Heart right ventricle (tissue), 16 donors: Measurements from ENCODE around the gene DTNA. TPM values are rescaled to one million over a fixed set of nuclear protein-coding genes. Genes with fewer than 3 reads are reported as not detected.
A peak's percentile ranks its signal among the peaks of the same experiment; 100 is the strongest.

Source experiments
- ATAC-seq, 8 donors: fragments of 200-7000 bp; cut with Tn5 transposase; one replicate each; pipeline ENCODE4 v1.9.1; 2020; ENCODE audit warnings: mild to moderate bottlenecking in 8 of 8, moderate library complexity in 8 of 8, moderate number of reproducible peaks in 1 of 8
- DNase-seq, 2 donors: peaks; one replicate each; pipeline ENCODE4 v3.0.0-alpha.2; 2020
- H3K27ac ChIP-seq, 10 donors: fragments of 200-600 bp; sonication (generic) in 2 of 10; one replicate each; pipeline versions ENCODE4 v1.5.0 to v1.8.0; 2020 to 2022; ENCODE audit warnings: mild to moderate bottlenecking in 3 of 10
- H3K27me3 ChIP-seq, 7 donors: fragments of 200-600 bp; one replicate each; pipeline ENCODE4 v1.8.0; 2021 to 2022; ENCODE audit warnings: mild to moderate bottlenecking in 2 of 7
- H3K36me3 ChIP-seq, 9 donors: fragments of 200-600 bp; sonication (generic) in 1 of 9; one replicate each; pipeline versions ENCODE4 v1.5.0 to v1.8.0; 2020 to 2022; ENCODE audit warnings: mild to moderate bottlenecking in 2 of 9
- H3K4me1 ChIP-seq, 9 donors: fragments of 200-600 bp; sonication (generic) in 1 of 9; one replicate each; pipeline versions ENCODE4 v1.5.0 to v1.8.0; 2020 to 2022; ENCODE audit warnings: mild to moderate bottlenecking in 4 of 9
- H3K4me3 ChIP-seq, 10 donors: fragments of 200-600 bp; sonication (generic) in 2 of 10; one replicate each; pipeline versions ENCODE4 v1.5.0 to v1.8.0; 2020 to 2022; ENCODE audit warnings: mild to moderate bottlenecking in 7 of 10, moderate library complexity in 2 of 10
- H3K9me3 ChIP-seq, 11 donors: fragments of 200-600 bp in 10 of 11; sonication (generic) in 2 of 11; one replicate each; pipeline versions ENCODE4 v1.5.0 to v1.8.0; 2013 to 2022; ENCODE audit warnings: mild to moderate bottlenecking in 2 of 11, control low read depth in 1 of 11, moderate library complexity in 1 of 11
- WGBS, 2 donors: extraction: QIAGEN DNeasy Blood & Tissue Kit; methylation state at CpG; one replicate each; pipeline ENCODE4 v1.1.7; 2013; ENCODE audit warnings: inconsistent platforms in 1 of 2; 5-methylcytosine and 5-hydroxymethylcytosine counted together
- intact Hi-C, 10 donors: fragments of 100-400 bp; cut with DNase I; formaldehyde crosslinking; loops; one replicate each; pipeline versions ENCODE4 v1.11.1 to v1.14.2; 2022
- polyA plus RNA-seq, 2 donors: library from polyadenylated mRNA; stranded (reverse); fragments of 200-250 nt; gene quantifications; one replicate each; pipeline ENCODE4 v1.2.3, GENCODE V29; 2013
- total RNA-seq, 10 donors: library from RNA; stranded (reverse); fragmentation: NEBNext Ultra II Directional in 3 of 10; extraction: Animal tissue kit (Norgen Biotek cat#: 25700) in 3 of 10; gene quantifications; one replicate each; pipeline versions ENCODE4 v1.2.1 to v1.2.4, GENCODE V29; 2021 to 2023
- TF ChIP-seq, protein P1 (sequence below), 9 donors: fragments of 200-600 bp; sonication (generic) in 2 of 9; IDR thresholded peaks; one replicate each; pipeline versions ENCODE4 v1.5.0 to v1.8.0; 2021 to 2022; ENCODE audit warnings: antibody characterized with exemption in 9 of 9, mild to moderate bottlenecking in 5 of 9, moderate library complexity in 1 of 9
- donor health status: Arrhythmogenic right ventricular cardiomyopathy.
- donor health status: ischemic (EF 13 %, LVEDD 7.1; RV severe dilation, severe dysfunction).
- donor health status: healthy with polysubstance abuse.
- donor health status: DM: no; HTN: yes; CAD: no.
- donor health status: DM: no; HTN: no; CAD: no.
- donor health status: ischemic (EF 25% LVEDD 6.9; RV normal size, moderate dysfunction).
- donor health status: ischemic (EF 25% LVEDD 5.7; RV mildly dilated, moderate dysfunction).
- donor health status: healthy.
- donor health status: DM: yes; HTN: yes; CAD: no.
- donor health status: Ischemic cardiomyopathy.
- donor health status: ischemic (EF 35%, LVEDD 5.7; RV mildly dilated, moderate dysfunction).
- donor health status: nonischemic (EF 11% LVEDD 7.7; RV severe dilation, severe dysfunction).
- donor health status: DM: yes; HTN: yes; CAD: no.
- donor health status: PGD.
- donor health status: ischemic (EF 29% LVEDD 5.4; RV normal size, mild dysfunction).
- donor health status: nonischemic (EF 23%, LVEDD 6.1; RV moderate dilation, normal function).

Gene DTNA
- total and polyA plus RNA-seq, 12 donors, result 65.4 to 198 (median 179) TPM

DNA sequence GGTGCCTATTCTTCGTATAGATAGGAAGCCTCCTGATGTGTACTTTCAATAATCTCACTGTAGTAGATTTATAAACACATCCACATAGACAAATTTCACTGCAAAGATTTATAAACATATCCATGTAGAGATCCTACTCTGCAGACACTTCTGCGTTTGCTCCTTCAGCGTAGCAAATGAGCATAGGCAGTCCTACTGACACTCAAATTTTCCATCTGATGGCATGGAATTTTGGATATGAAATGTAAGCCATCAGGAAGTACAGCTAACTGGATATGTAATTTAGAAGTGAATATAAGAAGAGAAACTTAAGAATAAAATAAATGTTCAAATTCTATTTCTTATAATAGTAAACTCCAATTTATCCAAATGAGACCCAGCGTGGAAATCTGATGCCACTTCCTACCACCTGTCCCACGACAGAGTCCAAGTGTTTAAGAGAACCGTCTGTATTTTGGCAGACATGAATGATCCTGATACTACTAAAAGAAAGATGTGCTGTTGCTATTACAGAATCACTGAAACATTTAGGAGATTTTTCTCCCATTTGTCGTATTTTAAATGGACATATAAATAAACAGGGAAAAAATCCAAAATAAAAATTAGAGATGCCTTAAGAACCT lies 86.0 kb downstream of the DTNA start:
- 73 to 77% methylated on average over 7 of the region's 7 CpGs for WGBS, 2 donors
- peak overlapping the region in 1 of 10 donors; percentile 52 for H3K27ac ChIP-seq
- DNase-seq, result no peak
- H3K27me3 ChIP-seq, result no peaks in the 10 kb centered on the region
- H3K4me3 ChIP-seq, result no peak overlapping the region
- H3K4me1 ChIP-seq, result peaks cover 0 to 25% (median 14%) of the 10 kb centered on the region in 9 donors
- ATAC-seq, result no peak
- peaks cover 0 to 5% (median 0%) of the 10 kb centered on the region in 11 donors for H3K9me3 ChIP-seq
- H3K36me3 ChIP-seq, result no peaks in the 10 kb centered on the region
- intact Hi-C loops, result loop anchor here in 4 of 10 donors (5.0 to 10.0 kb wide), 5 partner anchors 201 to 671 kb away; no protein-coding TSS in a partner anchor
- TF ChIP-seq, protein P1, sequence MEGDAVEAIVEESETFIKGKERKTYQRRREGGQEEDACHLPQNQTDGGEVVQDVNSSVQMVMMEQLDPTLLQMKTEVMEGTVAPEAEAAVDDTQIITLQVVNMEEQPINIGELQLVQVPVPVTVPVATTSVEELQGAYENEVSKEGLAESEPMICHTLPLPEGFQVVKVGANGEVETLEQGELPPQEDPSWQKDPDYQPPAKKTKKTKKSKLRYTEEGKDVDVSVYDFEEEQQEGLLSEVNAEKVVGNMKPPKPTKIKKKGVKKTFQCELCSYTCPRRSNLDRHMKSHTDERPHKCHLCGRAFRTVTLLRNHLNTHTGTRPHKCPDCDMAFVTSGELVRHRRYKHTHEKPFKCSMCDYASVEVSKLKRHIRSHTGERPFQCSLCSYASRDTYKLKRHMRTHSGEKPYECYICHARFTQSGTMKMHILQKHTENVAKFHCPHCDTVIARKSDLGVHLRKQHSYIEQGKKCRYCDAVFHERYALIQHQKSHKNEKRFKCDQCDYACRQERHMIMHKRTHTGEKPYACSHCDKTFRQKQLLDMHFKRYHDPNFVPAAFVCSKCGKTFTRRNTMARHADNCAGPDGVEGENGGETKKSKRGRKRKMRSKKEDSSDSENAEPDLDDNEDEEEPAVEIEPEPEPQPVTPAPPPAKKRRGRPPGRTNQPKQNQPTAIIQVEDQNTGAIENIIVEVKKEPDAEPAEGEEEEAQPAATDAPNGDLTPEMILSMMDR (IDR thresholded peaks at IDR 0.05), result no peak

DNA sequence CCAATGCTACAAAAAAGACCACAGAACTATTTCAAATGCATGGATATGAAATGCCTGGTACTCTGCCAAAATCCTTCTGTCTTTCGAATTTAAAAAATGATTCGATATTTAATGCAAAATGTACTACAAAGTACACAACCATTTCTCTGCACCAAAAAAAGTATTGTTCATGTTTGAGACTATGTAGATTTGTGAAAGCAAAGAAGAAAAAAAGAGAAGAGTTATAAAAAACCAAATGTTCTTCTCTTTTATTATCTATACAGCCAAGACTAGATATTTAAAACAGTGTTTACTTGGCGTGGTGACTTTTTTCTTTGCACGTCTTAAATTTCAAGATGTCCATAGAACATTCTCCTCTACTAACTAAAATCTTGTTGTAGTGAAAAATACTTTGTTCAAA lies 89.2 kb downstream of the DTNA start:
- Histone ChIP-seq H3K36me3 (no peaks in the 10 kb centered on the region), H3K27ac (no peak overlapping the region), H3K4me3 (no peak overlapping the region), H3K4me1 (peaks cover 0 to 34% (median 17%) of the 10 kb centered on the region in 9 donors), H3K9me3 (no peaks in the 10 kb centered on the region), H3K27me3 (no peaks in the 10 kb centered on the region)
- WGBS, 2 donors, result 84 to 85% methylated on average over 4 of the region's 4 CpGs
- intact Hi-C loops, result loop anchor here in 4 of 10 donors (5.0 to 10.0 kb wide), 5 partner anchors 204 to 674 kb away; no protein-coding TSS in a partner anchor
- ATAC-seq (no peak), DNase-seq (no peak)
- TF ChIP-seq, protein P1 (IDR thresholded peaks at IDR 0.05), result no peak

DNA sequence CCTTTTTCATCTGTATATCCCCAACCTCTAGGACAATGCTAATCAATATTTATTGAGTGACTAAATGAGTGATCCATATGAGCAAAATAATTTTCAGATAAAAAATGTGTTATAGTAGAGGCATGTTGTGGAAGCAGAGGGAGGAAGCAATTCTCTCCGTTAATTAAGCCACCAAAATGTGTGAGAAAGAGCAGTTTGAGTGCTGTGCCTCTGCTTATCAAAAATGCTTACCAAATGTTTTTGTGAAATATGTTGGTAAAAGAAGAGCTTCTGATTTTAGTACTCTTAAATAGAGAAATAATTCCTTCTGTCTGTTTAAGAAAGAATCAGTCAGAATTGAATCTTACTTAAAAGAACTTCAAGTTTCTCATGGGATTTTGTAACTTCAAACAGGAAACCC lies 90.3 kb downstream of the DTNA start:
- WGBS, 2 donors, result 85 to 96% methylated on average over 1 of the region's 1 CpG
- intact Hi-C loops, result loop anchor here in 1 of 10 donors (10.0 kb wide), 1 partner anchor 676 kb away; no protein-coding TSS in a partner anchor
- Histone ChIP-seq H3K27me3 (no peaks in the 10 kb centered on the region), H3K4me3 (no peak overlapping the region), H3K4me1 (peaks cover 0 to 26% (median 9%) of the 10 kb centered on the region in 9 donors), H3K27ac (no peak overlapping the region), H3K36me3 (no peaks in the 10 kb centered on the region), H3K9me3 (no peaks in the 10 kb centered on the region)
- no peak for ATAC-seq
- no peak for DNase-seq
- TF ChIP-seq, protein P1 (IDR thresholded peaks at IDR 0.05), result no peak

DNA sequence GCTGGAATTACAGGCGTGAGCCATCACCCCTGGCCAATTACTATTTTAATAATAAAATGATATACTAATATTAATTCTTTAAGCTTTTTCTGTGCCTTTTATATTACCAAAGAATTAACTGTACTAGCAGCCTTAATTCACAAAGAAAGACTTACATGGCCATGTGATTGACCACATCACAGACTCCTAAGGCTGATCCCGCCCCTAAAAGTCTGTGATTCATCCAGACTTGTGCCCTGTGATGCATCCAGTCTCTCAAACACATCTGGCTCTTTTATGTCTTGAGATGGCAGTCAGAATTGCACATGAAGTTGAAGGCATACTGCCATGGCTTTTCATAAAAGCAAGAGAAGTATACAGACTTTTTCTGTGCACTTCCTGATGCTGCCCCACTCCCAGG lies 91.7 kb downstream of the DTNA start:
- Histone ChIP-seq H3K9me3 (no peaks in the 10 kb centered on the region), H3K36me3 (no peaks in the 10 kb centered on the region), H3K4me3 (no peak overlapping the region), H3K27ac (no peak overlapping the region), H3K27me3 (no peaks in the 10 kb centered on the region), H3K4me1 (peaks cover 0 to 27% (median 5%) of the 10 kb centered on the region in 9 donors)
- DNase-seq (no peak), ATAC-seq (no peak)
- TF ChIP-seq, protein P1 (IDR thresholded peaks at IDR 0.05), result no peak
- 85 to 93% methylated on average over 2 of the region's 2 CpGs for WGBS, 2 donors
- intact Hi-C loops, result loop anchor here in 1 of 10 donors (10.0 kb wide), 1 partner anchor 677 kb away; no protein-coding TSS in a partner anchor
